GM13977 (cell line): ENCODE results near the gene SPRTN.

Experiments used
- DNase-seq: peaks from one replicate; pipeline ENCODE4 v3.0.0; 2012; ENCODE audit warnings: low spot score
- CTCF ChIP-seq: IDR thresholded peaks from 2 replicates; pipeline ENCODE4 v1.5.1; 2012; ENCODE audit warnings: mild to moderate bottlenecking, control low read depth; ENCODE audit not compliant: insufficient read depth; ENCODE audit errors: extremely low read depth, missing control alignments
- in situ Hi-C: fragments of 300-500 bp; cut with MboI; formaldehyde crosslinking; loops from one replicate; pipeline ENCODE4 v1.12.0; 2022; ENCODE audit warnings: low sequenced_read_pairs, low pct_unique_long_range_greater_than_20kb, mixed read lengths, inconsistent platforms; ENCODE audit not compliant: unreplicated experiment

SPRTN gene

DNA sequence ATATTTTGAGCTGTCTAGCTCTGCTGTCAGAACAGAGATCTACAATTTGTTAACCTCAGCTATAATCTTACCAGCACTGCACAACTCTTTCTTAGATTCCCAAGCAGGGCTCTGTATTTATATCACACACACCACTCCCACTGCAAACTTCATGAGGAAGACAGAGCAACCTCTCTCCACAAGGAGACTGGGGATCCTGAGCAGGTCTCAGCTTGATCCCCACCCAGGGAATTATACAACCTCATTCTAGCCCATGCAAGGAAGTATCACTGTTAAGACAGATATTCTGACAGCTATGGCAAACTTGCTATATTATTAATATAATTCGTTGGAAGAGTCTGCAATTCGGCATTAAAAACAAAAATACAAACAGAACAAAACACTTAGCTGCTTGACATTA lies 43.6 kb downstream of the SPRTN start:
- in situ Hi-C loops: no loop called here
- DNase-seq: no peak
- no peak for TF ChIP-seq CTCF

DNA sequence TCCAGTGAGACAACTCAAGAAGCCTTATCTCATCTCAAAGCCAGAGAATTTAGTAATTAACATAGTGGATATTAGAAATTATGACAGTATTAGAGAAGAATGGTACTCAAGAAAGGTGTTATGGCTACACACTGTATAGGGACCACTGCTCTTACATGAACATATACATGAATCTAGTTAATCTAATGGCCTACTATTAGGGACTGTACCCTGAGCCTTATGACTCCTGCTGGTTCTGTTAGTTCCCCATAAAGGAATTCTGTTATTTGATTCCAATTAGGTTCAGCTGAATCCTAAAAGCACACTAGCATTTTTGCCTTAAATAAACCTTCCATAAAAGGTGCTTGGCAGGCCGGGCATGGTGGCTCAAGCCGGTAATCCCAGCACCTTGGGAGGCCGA lies 44.3 kb downstream of the SPRTN start:
- in situ Hi-C loops: no loop called here
- DNase-seq: no peak
- no peak for TF ChIP-seq CTCF

DNA sequence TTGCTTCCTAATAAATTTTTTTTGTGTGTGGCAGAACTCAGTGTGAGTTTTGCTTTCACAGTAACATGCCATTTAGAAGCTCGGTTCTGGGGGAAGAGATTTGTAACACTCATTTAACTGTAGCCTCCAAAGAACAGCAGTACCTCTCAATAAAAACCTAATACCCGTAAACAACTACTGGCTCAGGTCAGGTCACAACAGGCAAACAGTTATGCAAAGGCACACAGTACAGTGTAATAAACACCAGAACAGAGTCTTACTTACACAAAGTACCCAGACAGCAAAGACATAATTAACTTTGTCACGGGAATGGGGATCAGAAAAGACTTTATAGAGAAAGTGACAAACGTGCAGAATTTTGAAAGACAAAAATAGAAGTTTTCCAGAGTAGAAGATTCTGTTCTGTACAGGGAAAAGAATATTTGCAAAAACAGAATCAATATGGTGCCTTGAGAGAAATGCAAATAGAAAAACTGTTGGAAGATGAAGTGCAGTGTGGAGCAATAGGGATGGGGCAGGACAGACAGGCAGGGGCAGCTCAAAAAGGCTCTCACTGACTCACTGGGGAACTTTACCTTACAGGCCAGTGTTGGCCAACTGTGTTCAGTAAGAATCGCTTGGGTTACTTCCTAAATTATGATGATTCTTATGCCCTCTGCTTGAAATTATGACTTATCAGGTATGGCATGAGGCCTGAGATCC lies 45.2 kb downstream of the SPRTN start:
- no peak for TF ChIP-seq CTCF
- in situ Hi-C loops: no loop called here
- DNase-seq: no peak

DNA sequence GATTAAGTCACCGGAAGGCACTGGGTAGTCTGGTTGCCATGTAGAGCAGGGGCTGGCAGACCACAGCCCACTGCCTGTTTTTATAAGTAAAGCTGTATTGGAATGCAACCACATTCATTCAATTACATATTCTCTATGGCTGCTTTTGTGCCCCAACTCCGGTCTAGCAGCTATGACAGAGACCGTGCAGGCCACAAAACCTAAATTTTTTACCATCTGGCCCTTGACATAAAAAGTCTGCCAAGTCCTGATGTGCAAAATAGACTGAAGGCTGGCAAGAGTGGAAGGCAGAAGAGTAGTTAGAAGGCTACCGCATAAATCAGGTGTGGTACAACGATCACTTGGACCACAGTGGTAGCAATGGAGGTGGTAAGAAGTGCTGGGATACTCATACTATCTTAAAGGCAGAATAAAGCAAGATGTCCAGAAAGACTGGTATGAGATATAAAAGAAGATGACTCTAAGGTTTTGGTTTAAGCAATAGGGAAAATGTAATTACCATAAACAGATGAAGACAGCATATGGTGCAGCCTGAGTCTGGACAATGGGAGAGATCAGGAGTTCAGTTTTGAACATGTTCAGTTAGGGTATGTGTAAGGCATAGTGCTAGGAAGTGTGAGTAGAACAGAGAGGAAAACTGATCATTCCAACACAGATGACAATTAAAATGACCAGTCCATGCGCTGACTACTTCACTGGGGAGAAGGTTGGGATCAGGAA lies 46.8 kb downstream of the SPRTN start:
- TF ChIP-seq CTCF: no peak
- DNase-seq: no peak
- in situ Hi-C loops: no loop called here

- TF ChIP-seq CTCF: no peak
- in situ Hi-C loops: no loop called here
- no peak for DNase-seq
Observed at GRCh38 chr1:231385416-231385748, 47.3 kb downstream of the SPRTN start.

DNA sequence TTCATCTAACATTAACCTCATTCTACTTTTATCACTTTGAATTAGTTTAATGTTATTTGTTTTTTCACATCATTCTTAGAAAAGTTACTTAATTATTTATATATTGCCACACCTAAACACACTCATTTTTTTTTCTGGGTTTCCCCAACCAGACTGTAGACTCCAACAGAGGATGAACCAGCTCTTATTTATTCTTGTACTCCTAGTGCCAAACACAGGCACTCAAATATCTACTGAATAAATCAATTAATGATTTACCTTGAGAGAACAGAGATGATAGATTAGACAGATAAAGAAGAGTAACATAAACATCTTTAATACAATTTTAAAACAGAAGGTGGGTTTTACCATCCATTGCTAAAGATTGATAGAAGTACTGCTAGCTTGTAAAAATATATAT lies 48.4 kb downstream of the SPRTN start:
- DNase-seq: no peak
- in situ Hi-C loops: no loop called here
- no peak for TF ChIP-seq CTCF
